HL-60/S4 treated with phorbol 12-myristate 13-acetate at 8.2 ng/mL for 4 days and 3 days (cell line): Measurements from ENCODE around the gene PAK3.

Source experiments
- in situ Hi-C: fragments of 300-500 bp; cut with MboI; formaldehyde crosslinking; loops from 2 replicates; pipeline ENCODE4 v1.15.0; 2022; ENCODE audit warnings: low sequenced_read_pairs

Gene PAK3

DNA sequence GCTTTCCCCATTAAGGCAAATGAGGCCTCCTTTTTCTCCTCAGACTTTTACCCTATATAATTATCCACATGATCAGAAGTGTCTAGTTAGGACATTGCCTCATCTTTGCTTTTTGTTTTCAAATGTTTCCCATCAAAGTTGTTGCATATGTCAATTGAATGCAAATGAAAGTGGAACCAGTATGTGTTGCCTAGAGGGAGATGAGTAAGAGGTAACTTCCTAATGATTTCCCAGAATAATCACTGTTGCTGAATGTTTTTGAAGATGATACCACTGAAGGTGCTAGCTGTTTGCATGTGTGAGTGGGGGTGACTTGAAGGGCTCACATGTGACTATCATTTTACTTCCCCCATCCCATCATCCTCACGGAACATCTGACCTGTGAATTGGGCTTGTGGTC, 33.9 kb downstream of the PAK3 start:
- in situ Hi-C loops, result no loop called here

DNA sequence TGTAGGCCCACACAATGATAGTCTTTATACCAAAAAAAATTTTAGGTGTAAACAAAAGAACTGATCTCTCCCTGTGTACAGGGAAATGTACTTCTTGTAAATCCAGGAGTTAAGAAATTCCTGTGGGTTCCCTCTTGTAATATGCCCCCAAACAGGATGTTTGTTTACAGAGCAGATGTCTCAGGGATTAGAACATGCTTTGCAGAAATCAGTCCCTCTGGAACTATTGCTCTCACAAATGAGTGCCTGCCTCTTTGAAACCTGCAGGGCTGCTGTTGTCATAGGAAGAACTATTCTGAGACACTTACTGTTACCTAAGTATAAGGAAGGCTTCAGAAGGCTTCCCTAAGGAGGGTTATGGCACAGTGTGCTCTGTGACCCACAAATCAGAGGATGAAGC, 35.6 kb downstream of the PAK3 start:
- in situ Hi-C loops, result no loop called here

DNA sequence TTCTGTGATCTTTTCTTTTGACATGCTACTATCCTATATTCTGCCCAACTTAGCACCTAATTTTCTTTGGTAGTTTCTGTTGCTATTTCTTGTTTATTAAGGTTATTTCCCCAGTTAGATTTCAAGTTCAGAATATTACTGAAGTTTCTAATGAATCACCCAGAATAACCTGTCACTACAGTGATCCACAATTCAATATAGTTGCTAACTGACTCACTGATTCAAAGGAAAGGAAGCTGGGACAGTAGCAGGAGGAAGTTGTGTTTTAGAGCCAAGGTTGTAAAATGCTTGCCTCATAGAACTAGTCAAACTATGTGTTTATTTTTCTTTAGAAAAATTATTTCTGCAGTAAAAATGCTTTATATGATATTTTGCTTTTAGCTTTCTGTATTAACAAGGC, 37.4 kb downstream of the PAK3 start:
- in situ Hi-C loops, result no loop called here

DNA sequence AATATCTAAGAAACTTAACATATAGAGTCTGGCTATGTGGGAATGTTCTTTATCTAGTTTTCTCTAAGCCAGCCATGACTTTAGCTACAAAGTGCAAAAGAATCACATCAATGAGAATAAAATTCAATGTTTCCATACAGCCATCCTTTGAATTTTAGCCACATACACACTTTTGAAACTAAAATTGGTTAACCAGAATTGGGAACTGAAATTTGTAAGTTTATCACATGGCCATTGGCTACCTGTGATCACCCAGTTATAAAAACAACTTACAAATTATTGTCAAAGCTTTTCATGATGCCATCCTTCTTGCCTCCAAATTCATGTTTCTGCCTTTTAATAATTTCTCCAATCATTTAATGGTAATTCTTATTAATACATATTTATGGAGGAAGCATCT, 49.9 kb downstream of the PAK3 start:
- in situ Hi-C loops, result no loop called here

DNA sequence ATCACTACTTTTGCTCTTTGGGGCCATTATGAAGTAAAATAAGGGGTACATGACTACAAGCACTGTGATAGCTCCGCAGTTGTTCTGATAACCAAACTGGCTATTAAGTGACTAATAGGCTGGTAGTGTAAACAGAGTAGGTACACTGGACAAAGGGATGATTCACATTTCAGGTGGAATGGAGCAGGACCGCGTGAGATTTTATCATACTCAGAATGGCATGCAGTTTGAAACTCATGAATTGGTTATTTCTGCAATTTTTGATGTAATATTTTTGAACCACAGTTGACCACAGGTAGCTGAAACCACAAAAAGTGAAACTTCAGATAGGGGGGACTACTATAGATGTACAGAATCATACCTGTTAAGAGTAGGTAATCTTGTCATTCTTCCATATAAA, 55.8 kb downstream of the PAK3 start:
- in situ Hi-C loops, result no loop called here

DNA sequence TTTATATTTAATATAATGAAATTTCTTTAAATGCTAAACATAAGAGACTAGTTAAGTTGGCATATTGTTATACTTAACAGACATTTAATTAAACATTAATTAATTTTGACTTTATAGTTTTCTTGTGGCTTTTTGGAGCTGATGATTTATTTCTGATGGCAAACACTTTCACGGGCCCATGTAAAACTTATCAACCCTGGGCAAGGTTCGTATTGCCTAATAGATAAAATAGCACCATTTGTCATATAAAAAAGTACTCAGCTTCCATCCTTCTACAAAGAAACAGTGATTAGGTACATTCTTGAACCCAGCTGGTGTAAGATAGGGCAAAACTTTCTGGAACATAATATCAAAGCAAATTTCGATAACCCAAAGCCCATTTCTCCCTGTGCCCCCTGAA, 63.2 kb downstream of the PAK3 start:
- in situ Hi-C loops, result no loop called here

- in situ Hi-C loops, result no loop called here
These were observed 68.7 kb downstream of the PAK3 start for GRCh38 chrX:111164728-111165127.

DNA sequence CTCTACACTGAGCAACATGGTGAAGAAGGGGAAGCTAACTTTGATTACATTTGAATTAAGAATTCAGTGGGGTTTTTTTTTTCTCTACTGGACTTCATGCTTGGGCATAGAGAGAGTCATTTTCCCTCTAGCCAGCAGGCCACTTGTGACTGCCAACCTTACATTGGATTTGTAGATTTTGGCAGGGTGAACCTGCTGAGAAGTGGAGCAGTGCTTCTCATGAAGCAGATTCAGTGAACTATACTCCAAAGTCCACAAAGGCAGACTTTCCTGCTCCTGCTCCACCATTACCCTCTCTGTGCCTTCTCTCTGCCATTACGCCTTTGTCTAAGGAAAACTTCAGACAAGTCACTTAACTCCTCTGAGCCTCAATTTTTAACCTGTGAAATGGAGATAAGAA, 69.9 kb downstream of the PAK3 start:
- in situ Hi-C loops, result no loop called here

- in situ Hi-C loops, result no loop called here
These were observed 71.3 kb downstream of the PAK3 start for GRCh38 chrX:111167334-111167733.

- in situ Hi-C loops, result no loop called here
These were observed 72.3 kb downstream of the PAK3 start for GRCh38 chrX:111168314-111168713.

- in situ Hi-C loops, result no loop called here
These were observed 73.2 kb downstream of the PAK3 start for GRCh38 chrX:111169141-111169540.

DNA sequence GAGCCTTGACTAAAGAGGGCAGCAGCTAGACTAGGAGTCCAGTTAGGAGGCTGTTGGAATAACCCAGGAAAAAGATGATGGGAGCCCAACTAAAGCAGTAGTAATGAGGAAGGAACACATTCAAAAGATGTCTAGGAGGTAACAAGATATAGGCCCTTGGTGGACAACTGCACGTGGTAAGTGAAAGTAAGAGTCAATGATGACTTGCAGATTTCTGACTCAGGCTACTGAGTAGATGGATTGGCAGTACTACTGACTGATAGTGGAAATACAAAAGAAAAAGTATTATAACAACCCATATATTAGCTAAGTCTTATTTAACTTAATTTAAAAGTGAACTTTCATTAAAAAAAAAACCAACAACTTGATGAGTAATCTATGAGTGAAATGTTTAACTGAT, 74.0 kb downstream of the PAK3 start:
- in situ Hi-C loops, result no loop called here

DNA sequence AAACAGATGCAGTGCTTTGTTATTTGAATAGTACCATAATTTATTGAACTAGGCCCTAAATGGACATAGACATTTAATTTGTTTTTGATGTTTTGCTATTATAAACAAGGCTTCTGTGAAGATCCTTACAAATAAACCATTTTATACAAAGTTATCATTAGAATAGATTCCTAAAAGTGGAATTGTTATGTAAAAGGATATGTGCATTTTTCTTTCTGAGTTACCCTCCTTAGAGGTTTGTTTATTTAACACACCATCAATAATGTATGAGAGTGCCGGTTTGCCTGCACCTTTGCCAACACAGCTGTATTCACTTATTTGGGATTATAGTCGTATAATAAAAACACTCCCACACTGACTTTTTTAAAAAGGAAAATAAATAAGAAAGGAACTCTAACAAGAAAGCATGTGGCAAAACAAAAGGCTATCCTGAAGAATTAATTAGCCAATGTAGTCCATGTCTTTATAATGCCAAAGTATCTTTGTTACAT, 84.8 kb downstream of the PAK3 start:
- in situ Hi-C loops, result no loop called here

- in situ Hi-C loops, result no loop called here
These were observed 86.0 kb downstream of the PAK3 start for GRCh38 chrX:111181951-111182350.

- in situ Hi-C loops, result no loop called here
These were observed 87.0 kb downstream of the PAK3 start for GRCh38 chrX:111182997-111183396.

GRCh38 chrX:111191598-111191997, 95.6 kb downstream of the PAK3 start:
- in situ Hi-C loops, result no loop called here

- in situ Hi-C loops, result no loop called here
These were observed 103.5 kb downstream of the PAK3 start for GRCh38 chrX:111199505-111199904.

DNA sequence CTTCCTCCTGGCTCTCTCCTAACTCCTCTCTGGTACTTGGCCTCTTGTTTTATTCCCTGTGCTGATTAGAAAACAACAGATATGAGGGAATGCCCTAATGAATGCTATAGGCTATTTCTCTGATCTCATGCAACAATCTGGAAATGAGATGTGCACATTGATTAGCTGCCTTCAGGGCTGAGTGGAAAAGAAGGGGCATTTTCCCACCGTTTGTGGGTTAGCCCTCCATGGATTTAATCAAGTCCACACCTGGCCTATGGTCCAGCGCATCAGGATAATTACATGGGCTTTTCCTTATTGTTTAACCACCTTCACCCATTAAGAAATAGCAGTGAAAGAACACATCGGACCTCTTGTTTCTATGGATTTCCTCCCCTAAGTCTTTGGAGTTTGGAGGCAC, 104.3 kb downstream of the PAK3 start:
- in situ Hi-C loops, result no loop called here

DNA sequence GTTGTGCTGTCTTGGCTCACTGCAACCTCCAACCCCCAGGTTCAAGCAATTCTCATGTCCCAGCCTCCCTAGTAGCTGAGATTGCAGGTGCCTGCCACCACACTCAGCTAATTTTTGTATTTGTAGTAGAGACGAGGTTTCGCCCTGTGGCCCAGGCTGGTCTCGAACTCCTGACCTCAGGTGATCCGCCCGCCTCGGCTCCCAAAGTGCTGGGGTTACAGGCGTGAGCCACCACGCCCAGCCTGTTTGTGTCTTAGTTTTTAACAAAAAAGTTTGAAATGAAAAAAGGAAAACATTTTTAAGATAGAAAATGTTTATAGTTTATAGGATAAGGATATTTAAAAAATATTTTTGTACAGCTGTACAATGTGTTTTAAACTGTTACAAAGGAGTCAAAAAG, 111.9 kb downstream of the PAK3 start:
- in situ Hi-C loops, result no loop called here

DNA sequence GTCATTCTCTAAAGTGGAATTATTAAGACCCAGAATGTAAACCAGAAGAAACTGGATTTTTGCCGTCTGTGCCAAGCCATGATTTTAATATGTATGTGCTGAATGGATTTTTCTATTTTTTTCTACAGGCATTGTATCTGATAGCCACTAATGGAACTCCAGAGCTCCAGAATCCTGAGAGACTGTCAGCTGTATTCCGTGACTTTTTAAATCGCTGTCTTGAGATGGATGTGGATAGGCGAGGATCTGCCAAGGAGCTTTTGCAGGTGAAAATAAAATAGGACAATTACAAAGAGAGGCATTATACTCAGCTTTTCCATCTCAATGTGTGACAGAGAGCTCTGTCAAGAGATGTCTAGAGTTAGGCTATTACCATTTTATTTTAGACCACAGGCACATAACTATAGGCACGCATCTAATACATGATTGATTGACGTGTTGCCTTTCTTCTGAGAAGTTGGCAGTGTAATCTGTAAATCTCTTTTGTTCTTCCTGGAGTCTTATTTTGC, 120.4 kb downstream of the PAK3 start:
- in situ Hi-C loops, result no loop called here

GRCh38 chrX:111244235-111244750, 148.3 kb downstream of the PAK3 start:
- in situ Hi-C loops, result no loop called here

GRCh38 chrX:111254896-111255693, 159.1 kb downstream of the PAK3 start:
- in situ Hi-C loops, result no loop called here

- in situ Hi-C loops, result no loop called here
These were observed 161.7 kb downstream of the PAK3 start for GRCh38 chrX:111257733-111258132.
